ENCODE data around the gene ASB3.

The ASB3 gene

GRCh38 chr2:53641290-53641689 is 145.5 kb downstream of the ASB3 start:
- no peak for DNase-seq

DNA sequence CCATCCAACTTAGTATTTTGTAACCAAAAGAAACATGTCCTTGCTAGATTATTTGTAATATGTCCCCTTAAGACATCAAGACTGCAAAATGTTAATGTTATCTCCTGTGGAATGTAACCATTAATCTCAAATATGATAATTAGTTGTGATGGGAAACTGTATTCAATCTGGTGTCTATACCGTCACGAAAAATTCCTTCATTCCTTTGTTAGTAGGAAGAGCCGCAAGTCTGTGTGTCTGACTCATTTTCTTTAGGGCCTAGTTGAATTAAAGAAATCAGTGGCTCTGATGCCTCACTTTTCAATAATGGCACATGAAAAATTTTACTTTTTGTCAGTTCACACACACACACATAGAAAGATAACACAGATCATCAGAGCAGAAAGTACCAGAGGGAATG is 146.3 kb downstream of the ASB3 start:
- DNase-seq: peak; percentile 34

- peak; percentile 75 for DNase-seq
Observed at GRCh38 chr2:53636596-53636995, 150.2 kb downstream of the ASB3 start.

DNA sequence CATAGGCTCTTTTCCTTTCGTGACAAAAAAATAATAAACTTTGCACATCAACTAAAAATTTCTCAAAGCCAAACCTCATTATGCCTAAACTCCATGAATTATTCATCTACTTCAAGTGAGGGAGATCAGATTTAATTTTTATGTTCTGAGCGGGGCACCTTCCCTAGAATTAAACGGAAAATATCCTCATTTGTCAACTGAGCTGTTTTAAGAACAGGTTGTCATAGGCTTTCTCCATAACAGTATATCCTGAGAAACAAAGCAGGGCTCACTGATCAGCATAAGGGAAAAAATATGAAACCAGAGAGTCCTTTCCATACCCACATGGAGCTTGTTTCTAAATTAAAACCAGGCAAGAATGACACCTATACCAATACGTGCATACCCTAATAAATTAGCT is 150.6 kb downstream of the ASB3 start:
- no peak for DNase-seq

GRCh38 chr2:53635694-53636093 is 151.1 kb downstream of the ASB3 start:
- DNase-seq: no peak

DNA sequence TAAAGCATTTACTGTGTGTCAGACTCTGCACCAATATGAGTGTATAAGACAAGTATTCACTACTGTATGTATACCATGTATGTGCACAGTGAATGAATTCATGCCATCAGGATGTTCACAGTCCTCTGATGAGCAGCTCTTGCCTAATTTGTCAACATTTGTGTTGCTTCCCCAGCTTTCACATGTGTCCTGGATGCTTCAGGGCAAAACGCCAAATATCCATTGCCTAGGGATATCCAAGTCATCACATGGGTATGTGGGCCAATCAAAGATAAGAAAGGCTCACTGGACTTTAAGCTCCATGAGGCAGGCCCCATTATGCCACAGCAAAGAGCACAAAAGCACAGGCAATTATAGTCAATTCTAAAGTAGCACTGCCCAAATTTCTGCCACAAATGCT is 153.3 kb downstream of the ASB3 start:
- DNase-seq: peak; percentile 67

DNA sequence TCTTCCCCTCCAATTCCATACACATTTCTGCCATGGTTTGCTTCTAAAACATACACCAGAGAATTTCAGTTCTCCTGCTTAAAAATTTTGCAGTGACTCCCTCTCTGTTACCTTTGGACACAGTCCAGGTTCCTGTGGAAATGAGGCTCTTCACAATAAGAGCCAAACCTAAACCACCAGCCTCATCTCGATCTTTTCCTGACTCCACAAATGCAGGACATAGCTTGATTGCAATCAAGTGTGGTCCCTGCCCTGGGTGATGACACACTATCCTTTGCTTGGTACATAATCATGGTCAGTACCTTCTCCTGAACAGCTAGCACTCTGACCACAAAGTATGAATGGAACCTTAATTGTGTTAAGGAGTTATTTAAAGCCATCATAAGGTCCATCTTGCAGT is 154.0 kb downstream of the ASB3 start:
- DNase-seq: peak; percentile 93

DNA sequence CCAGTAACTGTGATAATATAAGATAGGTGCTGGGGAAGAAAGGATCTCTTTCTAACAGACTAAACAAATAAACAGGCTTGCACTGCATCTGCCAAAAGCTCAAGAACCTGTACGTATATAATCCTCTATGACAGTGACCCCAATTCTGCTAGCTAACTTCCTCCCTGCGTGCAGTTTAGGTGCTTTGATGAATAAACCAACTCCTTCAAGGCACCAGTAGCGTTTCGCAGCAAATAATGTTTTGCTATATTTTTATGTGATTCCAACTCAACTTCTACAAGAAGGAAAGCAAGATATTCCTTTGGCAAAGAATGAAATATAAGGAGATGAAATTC is 154.7 kb downstream of the ASB3 start:
- no peak for DNase-seq

DNA sequence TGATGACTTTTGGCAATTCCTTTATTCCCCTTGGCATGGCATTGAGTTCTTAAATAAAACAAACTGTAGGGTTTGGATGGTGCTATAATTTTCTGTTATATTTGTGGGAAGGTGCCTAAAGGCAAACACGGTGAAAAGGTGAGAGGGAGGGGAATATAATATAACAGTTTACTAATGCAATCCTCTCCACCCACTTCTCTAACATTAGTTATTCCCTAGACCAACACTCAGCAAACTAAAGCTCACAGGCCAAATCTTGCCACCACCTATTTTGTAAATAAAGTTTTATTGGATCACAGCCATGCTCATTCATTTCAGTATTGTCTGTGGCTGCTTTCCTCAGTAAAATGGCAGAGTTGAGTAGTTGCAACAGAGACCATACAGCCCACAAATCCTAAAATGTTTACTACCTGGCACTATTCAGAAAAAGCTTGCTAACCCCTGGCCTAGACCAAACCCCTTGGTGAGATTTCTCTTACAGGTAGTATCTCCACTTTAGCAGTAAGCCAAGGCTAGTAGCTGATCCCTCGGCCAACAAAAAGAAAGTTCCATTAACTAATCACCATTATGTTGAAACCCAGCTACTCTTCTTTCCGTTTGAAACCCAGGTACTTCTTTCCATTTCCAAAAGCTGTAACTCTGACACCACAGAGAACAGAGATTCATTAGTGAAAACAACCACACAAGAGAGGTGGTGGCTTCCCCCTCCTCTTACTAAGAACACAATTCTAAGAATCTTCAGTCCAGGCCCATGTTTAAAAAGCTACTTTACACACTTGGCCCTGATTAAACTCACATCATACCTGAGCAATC is 155.2 kb downstream of the ASB3 start:
- no peak for DNase-seq

DNA sequence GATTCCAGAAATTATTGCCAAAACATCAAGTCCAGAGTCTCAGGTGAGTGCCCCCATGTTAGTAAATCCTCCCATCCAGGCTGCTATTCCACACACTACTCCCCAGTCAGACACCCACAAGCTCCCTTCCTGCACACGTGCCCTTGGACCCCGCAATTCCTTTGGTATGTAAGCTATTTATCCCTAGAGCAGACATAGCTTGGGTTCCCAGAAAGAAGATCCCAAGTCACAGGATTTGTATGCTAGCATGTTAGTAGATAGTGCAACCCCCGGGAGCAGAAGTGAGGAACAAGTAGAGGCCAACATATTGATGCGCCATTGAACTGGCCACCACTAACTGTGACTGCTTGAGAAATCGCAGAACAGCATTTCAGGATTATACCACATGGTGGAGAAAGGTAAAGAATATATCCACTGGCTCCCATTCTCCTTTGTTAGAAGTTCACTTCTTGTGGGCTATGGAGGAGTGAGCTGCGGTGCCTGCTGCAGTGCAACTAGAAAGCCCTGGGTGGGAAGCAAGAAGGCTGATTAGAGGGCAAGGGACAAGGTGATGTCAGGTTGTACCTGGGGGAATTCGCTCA is 156.6 kb downstream of the ASB3 start:
- peak; percentile 28 for DNase-seq

DNA sequence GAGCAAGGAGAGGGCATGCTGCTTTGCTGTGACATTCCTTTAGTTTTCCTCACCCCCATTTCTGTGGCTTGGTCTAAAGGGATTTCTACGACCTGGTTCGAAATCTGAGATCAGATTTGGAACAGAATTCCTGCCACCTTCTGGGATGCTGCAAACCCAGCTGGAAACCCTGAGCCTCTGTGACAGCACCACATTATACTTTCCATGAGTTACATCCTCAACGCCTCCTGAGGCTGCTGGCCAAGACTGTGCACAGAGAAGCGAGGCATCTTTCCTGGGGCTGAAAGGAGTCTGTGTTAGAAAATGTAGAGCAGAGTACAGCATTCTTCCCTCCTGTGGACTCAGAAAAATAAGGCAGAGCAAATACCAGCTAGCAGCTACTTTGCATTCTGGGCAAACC is 157.3 kb downstream of the ASB3 start:
- no peak for DNase-seq

DNA sequence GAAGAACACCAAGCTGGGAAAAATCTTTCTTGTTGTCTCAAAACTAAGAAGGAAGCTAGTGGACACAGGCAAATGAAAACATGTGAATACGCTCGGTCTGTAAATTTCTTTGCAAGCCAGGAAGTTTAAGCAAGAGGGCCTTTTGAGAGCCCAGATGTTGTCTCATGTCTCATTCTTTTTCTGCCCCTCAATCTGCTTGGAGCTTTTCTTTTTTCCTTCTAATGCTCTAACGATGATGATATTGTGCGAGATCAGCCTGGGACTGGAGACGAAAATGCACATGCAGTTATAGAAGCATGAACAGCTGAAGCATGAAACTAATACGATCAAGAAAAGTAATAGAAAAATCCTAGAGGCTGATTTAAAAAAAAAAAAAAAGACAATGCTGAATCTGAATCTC is 157.8 kb downstream of the ASB3 start:
- no peak for DNase-seq

- DNase-seq: no peak
Observed at GRCh38 chr2:53622141-53622540, 164.6 kb downstream of the ASB3 start.

DNA sequence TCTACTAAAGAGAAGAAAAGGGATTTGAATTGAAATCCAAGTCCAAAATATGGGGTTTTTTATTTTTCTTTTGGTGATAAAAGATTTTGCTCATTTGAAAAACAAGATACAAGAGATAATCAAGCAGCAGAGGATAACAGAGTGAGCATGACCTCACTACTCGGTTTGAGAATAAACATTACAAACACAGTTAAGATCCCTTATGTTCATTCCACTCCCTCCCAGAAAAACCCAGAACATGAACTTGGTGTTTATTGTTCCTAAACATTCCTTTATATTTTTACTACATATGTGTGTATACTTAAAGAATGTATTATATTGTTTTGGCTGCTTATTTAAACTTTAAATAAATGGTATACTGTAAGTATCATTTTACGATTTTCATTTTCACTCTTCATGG is 165.8 kb downstream of the ASB3 start:
- peak; percentile 12 for DNase-seq
